ENCODE results near the gene POLDIP3.
"Not testable (repeated sequence)": the region's sequence is repeated elsewhere in the genome, so short reads cannot be mapped to it uniquely, and the experiment has no call there.

Gene POLDIP3

DNA sequence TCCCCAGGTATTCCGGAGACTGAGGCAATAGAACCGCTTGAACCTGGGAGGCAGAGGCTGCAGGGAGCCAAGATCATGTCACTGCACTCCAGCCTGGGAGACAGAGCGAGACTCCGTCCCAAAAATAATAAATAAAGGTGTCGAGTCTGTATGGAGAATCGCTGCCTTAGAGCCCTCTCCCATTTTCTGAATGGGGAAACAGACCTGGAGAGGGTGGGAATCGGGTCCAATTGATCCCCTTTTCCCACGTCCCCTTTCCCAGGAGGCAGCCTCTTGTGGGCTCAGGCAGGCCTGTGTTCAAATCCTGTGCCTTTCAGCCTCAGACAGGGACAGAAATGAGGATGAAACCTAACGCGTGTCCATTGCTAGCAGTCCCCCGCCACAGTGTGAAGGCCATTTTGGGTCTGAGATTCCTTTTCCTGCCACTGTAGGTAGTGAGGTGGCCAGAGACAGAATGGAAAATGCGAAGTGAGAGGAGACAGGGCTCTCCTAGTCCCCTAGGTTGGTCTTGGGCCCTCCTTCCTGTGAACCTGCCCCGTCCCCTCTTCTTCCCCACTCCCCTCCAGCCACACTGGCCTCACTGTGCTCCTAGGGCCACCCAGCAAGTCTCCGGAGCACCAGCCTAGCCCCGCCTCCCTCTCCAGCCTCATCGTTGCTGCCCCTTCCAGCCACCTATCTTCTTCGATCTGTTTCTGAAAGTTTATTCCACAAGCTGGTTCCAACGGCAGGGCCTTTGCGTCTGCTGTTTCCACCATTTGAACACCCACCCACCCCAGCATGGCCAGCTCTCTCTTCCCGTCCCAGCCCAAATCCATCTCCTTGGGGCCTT is 2.7 kb upstream of the POLDIP3 start:
- TF ChIP-seq CTCF (IDR thresholded peaks at IDR 0.05), result no peak
- no peak for DNase-seq (ENCODE audit: low spot score)
- Histone ChIP-seq H3K4me3 (peak overlapping the region; percentile 17), H3K27ac (peak overlapping the region; percentile 44 to 78)

DNA sequence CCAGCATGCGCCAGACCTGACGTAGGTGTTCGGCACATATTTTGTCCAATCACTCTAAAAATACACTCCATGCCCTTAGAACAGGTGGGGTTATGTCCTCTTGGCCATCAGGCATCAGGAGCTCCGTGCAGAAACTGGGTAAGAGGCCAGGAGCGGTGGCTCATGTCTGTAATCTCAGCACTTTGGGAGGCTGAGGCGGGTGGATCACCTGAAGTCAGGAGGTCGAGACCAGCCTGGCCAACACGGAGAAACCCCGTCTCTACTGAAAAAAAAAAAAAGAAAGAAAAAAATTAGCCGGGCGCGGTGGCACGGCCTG is 1.1 kb upstream of the POLDIP3 start:
- H3K4me3 ChIP-seq, result peak overlapping the region; percentile 83
- DNase-seq (ENCODE audit: low spot score), result not testable (repeated sequence)
- peak overlapping the region; percentile 94 to 99 for H3K27ac ChIP-seq

DNA sequence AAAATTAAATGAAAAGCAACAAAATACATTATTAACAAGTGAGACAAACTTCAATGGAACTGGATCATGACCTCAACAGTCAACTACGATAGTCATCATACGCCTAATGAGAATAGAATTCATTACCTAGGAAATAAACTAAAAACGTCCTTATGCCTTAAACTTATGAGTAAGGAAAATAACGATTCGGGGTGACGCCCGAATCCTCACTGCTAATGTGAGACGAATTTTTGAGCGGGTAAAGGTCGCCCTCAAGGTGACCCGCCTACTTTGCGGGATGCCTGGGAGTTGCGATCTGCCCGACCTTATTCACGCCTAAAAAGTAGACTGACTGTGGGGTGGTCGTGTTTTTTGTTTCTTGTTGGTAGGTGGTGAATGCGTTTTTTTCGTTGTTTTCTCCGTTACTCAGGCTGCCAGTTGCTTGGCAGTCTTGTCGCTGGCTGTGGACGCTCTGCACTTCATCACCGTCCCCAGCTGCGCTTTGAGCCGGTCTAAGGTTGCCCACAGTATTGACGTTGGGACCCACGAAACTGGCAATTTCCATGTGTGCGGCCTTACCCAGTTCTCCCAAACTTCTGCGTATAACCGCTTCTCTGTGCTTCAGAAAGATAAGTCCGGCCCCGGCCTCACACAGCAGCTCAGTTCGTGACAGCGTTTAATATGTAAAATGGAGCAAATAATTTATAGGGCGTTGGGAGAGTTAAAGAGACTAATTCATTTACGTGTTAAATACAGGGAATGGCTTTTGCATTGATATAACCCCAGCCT is 593 bp upstream of the POLDIP3 start:
- Histone ChIP-seq H3K27ac (peak overlapping the region; percentile 94 to 99), H3K4me3 (peak overlapping the region; percentile 83)
- TF ChIP-seq CTCF (IDR thresholded peaks at IDR 0.05), result no peak
- DNase-seq (ENCODE audit: low spot score), result peak; percentile 93

- peak overlapping the region; percentile 83 for H3K4me3 ChIP-seq
- DNase-seq (ENCODE audit: low spot score), result no peak
- TF ChIP-seq CTCF (IDR thresholded peaks at IDR 0.05), result no peak
- peak overlapping the region; percentile 94 to 99 for H3K27ac ChIP-seq
These were observed 796 bp downstream of the POLDIP3 start for GRCh38 chr22:42613872-42614301.

DNA sequence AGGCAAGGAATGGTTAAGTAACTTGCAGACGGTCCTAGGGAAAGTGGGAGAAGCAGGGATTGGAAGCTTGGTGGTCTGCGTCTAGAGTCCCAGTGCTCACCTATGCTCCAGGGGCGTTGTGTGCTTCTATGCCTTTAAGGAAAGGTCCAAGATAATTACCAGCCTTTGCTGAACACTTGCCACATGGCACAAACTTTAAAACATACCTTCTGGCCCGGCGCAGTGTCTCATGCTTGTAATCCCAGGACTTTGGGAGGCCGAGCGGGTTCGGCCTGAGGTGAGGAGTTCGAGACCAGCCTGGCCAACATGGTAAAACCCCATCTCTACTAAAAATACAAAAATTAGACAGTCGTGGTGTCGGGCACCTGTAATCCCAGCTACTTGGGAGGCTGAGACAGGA is 2.3 kb downstream of the POLDIP3 start:
- no peak for TF ChIP-seq CTCF (IDR thresholded peaks at IDR 0.05)
- Histone ChIP-seq H3K27ac (no peak overlapping the region), H3K4me3 (peak overlapping the region; percentile 3)
- DNase-seq (ENCODE audit: low spot score), result no peak

- no peak overlapping the region for H3K27ac ChIP-seq
- no peak for DNase-seq (ENCODE audit: low spot score)
- no peak overlapping the region for H3K4me3 ChIP-seq
- TF ChIP-seq CTCF (IDR thresholded peaks at IDR 0.05), result no peak
These were observed 3.6 kb downstream of the POLDIP3 start for GRCh38 chr22:42611051-42611450.

DNA sequence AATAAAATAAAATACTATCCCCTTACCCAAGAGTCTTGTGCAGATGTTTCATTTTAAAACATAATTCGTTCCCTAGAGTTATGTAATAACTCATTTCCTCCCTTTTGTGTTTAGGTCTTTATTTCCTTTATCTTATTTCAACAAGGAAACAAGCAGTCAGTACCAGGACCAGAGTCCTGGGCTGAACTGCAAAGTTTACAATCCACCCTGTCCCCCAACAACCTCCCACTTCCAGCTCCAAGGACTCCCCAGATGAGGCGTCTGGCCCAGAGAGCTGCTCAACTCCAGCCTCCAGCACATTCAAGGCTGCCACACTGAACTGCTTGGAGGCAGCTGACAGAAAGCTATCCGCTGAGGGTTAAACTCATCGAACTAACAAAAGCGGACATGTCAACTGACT is 4.5 kb downstream of the POLDIP3 start:
- H3K4me3 ChIP-seq, result no peak overlapping the region
- DNase-seq (ENCODE audit: low spot score), result no peak
- H3K27ac ChIP-seq, result peak overlapping the region in 1 of 2 donors; percentile 26
- TF ChIP-seq CTCF (IDR thresholded peaks at IDR 0.05), result no peak

Measured in coronary artery (tissue), 2 donors.